ENCODE data around the gene CCT6B. TPM values are rescaled to one million over a fixed set of nuclear protein-coding genes. Genes with fewer than 3 reads are reported as not detected.

Gene CCT6B
- total and polyA plus RNA-seq, 2 of the 13 experiments (the other 11 are each of a cell fraction or from before 2014, with no cell fraction given) = 0.41 to 1.4 TPM

DNA sequence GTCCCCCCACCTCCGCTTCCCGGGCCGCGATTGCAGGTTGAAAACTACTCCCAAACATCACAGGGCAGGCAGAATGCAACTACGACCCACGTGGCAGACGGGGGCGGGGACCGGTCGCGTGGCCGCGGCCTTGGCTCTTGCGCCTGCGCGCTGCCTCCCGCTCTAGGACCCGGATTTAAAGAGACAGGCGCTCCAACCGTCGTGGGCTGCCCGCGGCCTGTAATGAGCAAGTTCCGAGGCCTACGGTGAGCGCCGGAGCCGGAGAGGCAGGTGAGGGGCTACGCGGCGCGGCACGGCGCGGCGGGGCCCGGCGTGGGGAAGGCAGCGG lies 19.1 kb upstream of the CCT6B start, which contains the start of gene LIG3 (continued):
- TF ChIP-seq, protein P1, sequence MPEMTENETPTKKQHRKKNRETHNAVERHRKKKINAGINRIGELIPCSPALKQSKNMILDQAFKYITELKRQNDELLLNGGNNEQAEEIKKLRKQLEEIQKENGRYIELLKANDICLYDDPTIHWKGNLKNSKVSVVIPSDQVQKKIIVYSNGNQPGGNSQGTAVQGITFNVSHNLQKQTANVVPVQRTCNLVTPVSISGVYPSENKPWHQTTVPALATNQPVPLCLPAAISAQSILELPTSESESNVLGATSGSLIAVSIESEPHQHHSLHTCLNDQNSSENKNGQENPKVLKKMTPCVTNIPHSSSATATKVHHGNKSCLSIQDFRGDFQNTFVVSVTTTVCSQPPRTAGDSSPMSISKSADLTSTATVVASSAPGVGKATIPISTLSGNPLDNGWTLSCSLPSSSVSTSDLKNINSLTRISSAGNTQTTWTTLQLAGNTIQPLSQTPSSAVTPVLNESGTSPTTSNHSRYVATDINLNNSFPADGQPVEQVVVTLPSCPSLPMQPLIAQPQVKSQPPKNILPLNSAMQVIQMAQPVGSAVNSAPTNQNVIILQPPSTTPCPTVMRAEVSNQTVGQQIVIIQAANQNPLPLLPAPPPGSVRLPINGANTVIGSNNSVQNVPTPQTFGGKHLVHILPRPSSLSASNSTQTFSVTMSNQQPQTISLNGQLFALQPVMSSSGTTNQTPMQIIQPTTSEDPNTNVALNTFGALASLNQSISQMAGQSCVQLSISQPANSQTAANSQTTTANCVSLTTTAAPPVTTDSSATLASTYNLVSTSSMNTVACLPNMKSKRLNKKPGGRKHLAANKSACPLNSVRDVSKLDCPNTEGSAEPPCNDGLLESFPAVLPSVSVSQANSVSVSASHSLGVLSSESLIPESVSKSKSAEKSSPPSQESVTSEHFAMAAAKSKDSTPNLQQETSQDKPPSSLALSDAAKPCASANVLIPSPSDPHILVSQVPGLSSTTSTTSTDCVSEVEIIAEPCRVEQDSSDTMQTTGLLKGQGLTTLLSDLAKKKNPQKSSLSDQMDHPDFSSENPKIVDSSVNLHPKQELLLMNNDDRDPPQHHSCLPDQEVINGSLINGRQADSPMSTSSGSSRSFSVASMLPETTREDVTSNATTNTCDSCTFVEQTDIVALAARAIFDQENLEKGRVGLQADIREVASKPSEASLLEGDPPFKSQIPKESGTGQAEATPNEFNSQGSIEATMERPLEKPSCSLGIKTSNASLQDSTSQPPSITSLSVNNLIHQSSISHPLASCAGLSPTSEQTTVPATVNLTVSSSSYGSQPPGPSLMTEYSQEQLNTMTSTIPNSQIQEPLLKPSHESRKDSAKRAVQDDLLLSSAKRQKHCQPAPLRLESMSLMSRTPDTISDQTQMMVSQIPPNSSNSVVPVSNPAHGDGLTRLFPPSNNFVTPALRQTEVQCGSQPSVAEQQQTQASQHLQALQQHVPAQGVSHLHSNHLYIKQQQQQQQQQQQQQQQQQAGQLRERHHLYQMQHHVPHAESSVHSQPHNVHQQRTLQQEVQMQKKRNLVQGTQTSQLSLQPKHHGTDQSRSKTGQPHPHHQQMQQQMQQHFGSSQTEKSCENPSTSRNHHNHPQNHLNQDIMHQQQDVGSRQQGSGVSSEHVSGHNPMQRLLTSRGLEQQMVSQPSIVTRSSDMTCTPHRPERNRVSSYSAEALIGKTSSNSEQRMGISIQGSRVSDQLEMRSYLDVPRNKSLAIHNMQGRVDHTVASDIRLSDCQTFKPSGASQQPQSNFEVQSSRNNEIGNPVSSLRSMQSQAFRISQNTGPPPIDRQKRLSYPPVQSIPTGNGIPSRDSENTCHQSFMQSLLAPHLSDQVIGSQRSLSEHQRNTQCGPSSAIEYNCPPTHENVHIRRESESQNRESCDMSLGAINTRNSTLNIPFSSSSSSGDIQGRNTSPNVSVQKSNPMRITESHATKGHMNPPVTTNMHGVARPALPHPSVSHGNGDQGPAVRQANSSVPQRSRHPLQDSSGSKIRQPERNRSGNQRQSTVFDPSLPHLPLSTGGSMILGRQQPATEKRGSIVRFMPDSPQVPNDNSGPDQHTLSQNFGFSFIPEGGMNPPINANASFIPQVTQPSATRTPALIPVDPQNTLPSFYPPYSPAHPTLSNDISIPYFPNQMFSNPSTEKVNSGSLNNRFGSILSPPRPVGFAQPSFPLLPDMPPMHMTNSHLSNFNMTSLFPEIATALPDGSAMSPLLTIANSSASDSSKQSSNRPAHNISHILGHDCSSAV (CRISPR knock-in tag; IDR thresholded peaks at IDR 0.05; ENCODE audit: borderline replicate concordance) = no peak
- TF ChIP-seq ZBTB10 (CRISPR knock-in tag; IDR thresholded peaks at IDR 0.05; ENCODE audit: borderline replicate concordance) (no peak; the same call in 1 of the 2 replicates), NR1H2 (CRISPR knock-in tag; IDR thresholded peaks at IDR 0.05; ENCODE audit: borderline replicate concordance, low read depth) (no peak), YEATS2 (CRISPR knock-in tag; IDR thresholded peaks at IDR 0.05; ENCODE audit: borderline replicate concordance) (peak; percentile 78; the same call in 1 of the 2 replicates), JUN (CRISPR knock-in tag; IDR thresholded peaks at IDR 0.05) (no peak), ZNF274 (CRISPR knock-in tag; IDR thresholded peaks at IDR 0.05) (peak; percentile 46; the same call in 1 of the 2 replicates), ZNF572 (CRISPR knock-in tag; IDR thresholded peaks at IDR 0.05) (no peak), MIXL1 (CRISPR knock-in tag; IDR thresholded peaks at IDR 0.05) (no peak; the same call in 1 of the 2 replicates), HOXA3 (CRISPR knock-in tag; IDR thresholded peaks at IDR 0.05) (peak; percentile 55; the same call in 1 of the 2 replicates), ZNF720 (CRISPR knock-in tag; IDR thresholded peaks at IDR 0.05) (no peak), ETV5 (CRISPR knock-in tag; IDR thresholded peaks at IDR 0.05; ENCODE audit: borderline replicate concordance) (peak; percentile 49; the same call in 1 of the 2 replicates), ZNF296 (CRISPR knock-in tag; conservative IDR thresholded peaks at IDR 0.05) (0 out of 2 replicates have a peak, but pooled peaks have one; percentile 7), ZNF329 (CRISPR knock-in tag; IDR thresholded peaks at IDR 0.05; ENCODE audit: low read depth) (no peak), ZC3H13 (CRISPR knock-in tag; IDR thresholded peaks at IDR 0.05) (no peak), HDAC2 (CRISPR knock-in tag; IDR thresholded peaks at IDR 0.05) (peak; percentile 55; the same call in 1 of the 2 replicates), ZNF839 (CRISPR knock-in tag; IDR thresholded peaks at IDR 0.05; ENCODE audit: borderline replicate concordance) (no peak), ZNF580 (CRISPR knock-in tag; IDR thresholded peaks at IDR 0.05; ENCODE audit: borderline replicate concordance, low read depth) (peak; percentile 32; the same call in 1 of the 2 replicates), ZNF766 (CRISPR knock-in tag; IDR thresholded peaks at IDR 0.05; ENCODE audit: borderline replicate concordance) (no peak; the same call in 1 of the 2 replicates)
